Neural crest cell (in vitro differentiated cells): ENCODE measurements around the gene MTMR10. TPM values are rescaled to one million over a fixed set of nuclear protein-coding genes. Genes with fewer than 3 reads are reported as not detected.

Experiments
- DNase-seq: peaks from one replicate; pipeline ENCODE4 v3.0.0; 2021; ENCODE audit warnings: low read depth, mixed read lengths, low spot score
- H3K27ac Mint-ChIP-seq: one replicate; pipeline ENCODE4 v1.8.0; 2021; ENCODE audit warnings: mild to moderate bottlenecking, mixed read lengths; ENCODE audit not compliant: unreplicated experiment
- H3K27me3 Mint-ChIP-seq: 2 replicates; pipeline ENCODE4 v1.8.0; 2021; ENCODE audit warnings: low read depth, mild to moderate bottlenecking, mixed read lengths
- H3K36me3 Mint-ChIP-seq: 2 replicates; pipeline ENCODE4 v1.8.0; 2021; ENCODE audit warnings: low read depth, mild to moderate bottlenecking, mixed read lengths
- H3K4me1 Mint-ChIP-seq: 2 replicates; pipeline ENCODE4 v1.8.0; 2021; ENCODE audit warnings: mixed read lengths
- H3K4me3 Mint-ChIP-seq: one replicate; pipeline ENCODE4 v1.8.0; 2021; ENCODE audit warnings: mild to moderate bottlenecking, mixed read lengths
- H3K9me3 Mint-ChIP-seq: 2 replicates; pipeline ENCODE4 v1.8.0; 2021; ENCODE audit warnings: mixed read lengths
- total RNA-seq: library from RNA; stranded (reverse); gene quantifications from 2 replicates; pipeline ENCODE4 v1.2.1, GENCODE V29; 2021
- TF ChIP-seq, protein P1 (sequence below): fragments of 200-600 bp; sonication (generic); conservative IDR thresholded peaks from 2 replicates; pipeline ENCODE4 v1.5.0; 2021; ENCODE audit warnings: antibody characterized with exemption, mild to moderate bottlenecking

The MTMR10 gene
- total RNA-seq, 1 donor from 2014 or later, result 18.6 TPM

DNA sequence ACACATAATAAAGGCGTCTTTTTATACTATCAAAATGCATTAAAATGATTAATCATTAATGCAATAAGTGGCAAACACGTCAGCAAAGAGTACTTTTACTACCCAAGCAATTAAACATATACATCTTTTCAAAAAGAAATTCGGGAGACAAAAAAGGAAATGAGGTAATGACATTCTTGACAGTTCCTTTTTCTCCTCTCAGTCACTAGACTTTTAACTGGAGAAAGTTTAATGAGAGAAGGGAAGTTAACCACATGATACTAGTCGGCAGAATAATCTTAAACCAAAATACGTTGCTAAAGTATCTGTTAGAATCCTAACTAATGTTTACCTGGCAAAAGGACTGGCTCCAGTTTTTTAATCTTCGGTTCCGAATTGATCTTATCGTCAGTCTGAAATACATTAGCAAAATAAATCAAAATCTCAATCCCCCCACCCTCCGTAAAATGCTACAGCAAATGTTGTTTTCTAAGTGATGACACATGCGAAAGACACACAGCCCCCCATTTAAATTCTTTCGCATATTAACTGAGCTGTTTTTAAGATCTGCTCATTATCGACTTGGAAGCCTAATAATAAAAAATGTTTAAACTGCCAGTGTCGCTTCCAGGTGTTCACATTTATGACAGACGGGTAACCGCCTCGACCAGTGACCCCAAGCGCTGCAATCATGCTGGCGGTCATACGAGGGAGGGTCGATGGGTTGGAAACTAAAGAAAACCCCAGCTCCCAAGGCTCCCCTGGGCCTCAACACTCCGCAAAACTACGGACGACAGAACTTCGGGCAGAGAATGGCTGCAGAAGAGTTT lies 778 bp downstream of the MTMR10 start:
- H3K27ac Mint-ChIP-seq, result peak overlapping the region; percentile 96
- TF ChIP-seq, protein P1, sequence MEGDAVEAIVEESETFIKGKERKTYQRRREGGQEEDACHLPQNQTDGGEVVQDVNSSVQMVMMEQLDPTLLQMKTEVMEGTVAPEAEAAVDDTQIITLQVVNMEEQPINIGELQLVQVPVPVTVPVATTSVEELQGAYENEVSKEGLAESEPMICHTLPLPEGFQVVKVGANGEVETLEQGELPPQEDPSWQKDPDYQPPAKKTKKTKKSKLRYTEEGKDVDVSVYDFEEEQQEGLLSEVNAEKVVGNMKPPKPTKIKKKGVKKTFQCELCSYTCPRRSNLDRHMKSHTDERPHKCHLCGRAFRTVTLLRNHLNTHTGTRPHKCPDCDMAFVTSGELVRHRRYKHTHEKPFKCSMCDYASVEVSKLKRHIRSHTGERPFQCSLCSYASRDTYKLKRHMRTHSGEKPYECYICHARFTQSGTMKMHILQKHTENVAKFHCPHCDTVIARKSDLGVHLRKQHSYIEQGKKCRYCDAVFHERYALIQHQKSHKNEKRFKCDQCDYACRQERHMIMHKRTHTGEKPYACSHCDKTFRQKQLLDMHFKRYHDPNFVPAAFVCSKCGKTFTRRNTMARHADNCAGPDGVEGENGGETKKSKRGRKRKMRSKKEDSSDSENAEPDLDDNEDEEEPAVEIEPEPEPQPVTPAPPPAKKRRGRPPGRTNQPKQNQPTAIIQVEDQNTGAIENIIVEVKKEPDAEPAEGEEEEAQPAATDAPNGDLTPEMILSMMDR, result no peak
- peaks cover 33% of the 10 kb centered on the region for H3K4me1 Mint-ChIP-seq
- H3K4me3 Mint-ChIP-seq, result peak overlapping the region; percentile 97
- no peaks in the 10 kb centered on the region for H3K9me3 Mint-ChIP-seq
- H3K27me3 Mint-ChIP-seq, result no peaks in the 10 kb centered on the region
- no peak for DNase-seq
- peaks cover 3% of the 10 kb centered on the region for H3K36me3 Mint-ChIP-seq

GRCh38 chr15:30990036-30990435 lies 1.4 kb downstream of the MTMR10 start:
- H3K36me3 Mint-ChIP-seq, result peaks cover 3% of the 10 kb centered on the region
- H3K9me3 Mint-ChIP-seq, result no peaks in the 10 kb centered on the region
- DNase-seq, result no peak
- TF ChIP-seq, protein P1, result no peak
- H3K4me3 Mint-ChIP-seq, result peak overlapping the region; percentile 97
- no peak overlapping the region for H3K27ac Mint-ChIP-seq
- H3K27me3 Mint-ChIP-seq, result no peaks in the 10 kb centered on the region
- peaks cover 39% of the 10 kb centered on the region for H3K4me1 Mint-ChIP-seq

- Mint-ChIP-seq H3K27me3 (no peaks in the 10 kb centered on the region), H3K9me3 (no peaks in the 10 kb centered on the region), H3K36me3 (peaks cover 8% of the 10 kb centered on the region), H3K27ac (peak overlapping the region; percentile 24), H3K4me1 (peaks cover 48% of the 10 kb centered on the region), H3K4me3 (peak overlapping the region; percentile 5)
- TF ChIP-seq, protein P1, result no peak
- DNase-seq, result no peak
Measured at GRCh38 chr15:30985081-30985531, 6.3 kb downstream of the MTMR10 start.

DNA sequence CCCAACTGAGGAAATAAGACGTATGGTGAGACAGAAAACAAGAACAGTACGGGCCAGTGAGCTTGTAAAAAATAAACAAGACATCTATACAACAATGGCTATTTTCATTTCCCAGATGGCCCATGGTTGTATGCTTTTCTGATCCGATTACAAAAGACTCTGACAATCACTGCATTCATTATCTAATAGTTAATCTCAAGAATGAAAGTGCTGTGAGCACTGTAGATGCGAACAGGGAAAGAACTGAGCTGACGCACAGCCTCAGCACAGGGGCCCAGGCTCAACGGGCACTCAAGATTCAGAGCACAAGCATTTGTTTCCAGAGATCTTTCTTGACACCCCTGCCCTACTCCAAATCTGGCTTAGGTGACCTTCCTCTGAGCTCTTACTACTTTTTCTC lies 6.9 kb downstream of the MTMR10 start:
- TF ChIP-seq, protein P1, result no peak
- no peaks in the 10 kb centered on the region for H3K27me3 Mint-ChIP-seq
- H3K36me3 Mint-ChIP-seq, result peaks cover 8% of the 10 kb centered on the region
- H3K27ac Mint-ChIP-seq, result no peak overlapping the region
- H3K9me3 Mint-ChIP-seq, result no peaks in the 10 kb centered on the region
- DNase-seq, result no peak
- peak overlapping the region; percentile 5 for H3K4me3 Mint-ChIP-seq
- peaks cover 43% of the 10 kb centered on the region for H3K4me1 Mint-ChIP-seq

GRCh38 chr15:30984118-30984517 lies 7.3 kb downstream of the MTMR10 start:
- TF ChIP-seq, protein P1, result no peak
- no peak for DNase-seq
- Mint-ChIP-seq H3K36me3 (peaks cover 8% of the 10 kb centered on the region), H3K4me3 (no peak overlapping the region), H3K27me3 (no peaks in the 10 kb centered on the region), H3K9me3 (no peaks in the 10 kb centered on the region), H3K27ac (no peak overlapping the region), H3K4me1 (peaks cover 43% of the 10 kb centered on the region)
